Activated T-cell treated with anti-CD3 and anti-CD28 coated beads for 24 hours (primary cell): ENCODE results near the gene RCBTB1.

ENCODE experiments used
- DNase-seq: peaks from one replicate; pipeline ENCODE4 v3.0.0-alpha.2; 2020; ENCODE audit warnings: low read depth

RCBTB1 gene

GRCh38 chr13:49516467-49516866 is 68.9 kb downstream of the RCBTB1 start:
- DNase-seq, result no peak

- no peak for DNase-seq
Measured at GRCh38 chr13:49512578-49512977, 72.8 kb downstream of the RCBTB1 start.

GRCh38 chr13:49503951-49504350 is 81.4 kb downstream of the RCBTB1 start:
- no peak for DNase-seq

- DNase-seq, result no peak
Measured at GRCh38 chr13:49502954-49503353, 82.4 kb downstream of the RCBTB1 start.

- no peak for DNase-seq
Measured at GRCh38 chr13:49499889-49500660, 85.3 kb downstream of the RCBTB1 start.

- DNase-seq, result no peak
Measured at GRCh38 chr13:49498206-49498605, 87.2 kb downstream of the RCBTB1 start.

- DNase-seq, result no peak
Measured at GRCh38 chr13:49497272-49497671, 88.1 kb downstream of the RCBTB1 start.

GRCh38 chr13:49496837-49497236 is 88.5 kb downstream of the RCBTB1 start:
- peak; percentile 53 for DNase-seq

- DNase-seq, result peak; percentile 82
Measured at GRCh38 chr13:49495783-49496762, 89.3 kb downstream of the RCBTB1 start, which contains the start of gene PHF11. Gene PHF11 (plus strand): TSS chr13:49495953. CDS start chr13:49496002, 49 bp downstream.

- DNase-seq, result no peak
Measured at GRCh38 chr13:49494645-49495044, 90.7 kb downstream of the RCBTB1 start.

GRCh38 chr13:49488563-49488962 is 96.8 kb downstream of the RCBTB1 start:
- DNase-seq, result no peak
